DND-41 (cell line): ENCODE measurements around the gene SMIM23.

Source experiments
- EZH2 ChIP-seq: IDR thresholded peaks from 3 replicates; pipeline ENCODE4 v1.6.1; 2012; ENCODE audit warnings: borderline replicate concordance, low read depth, mild to moderate bottlenecking, moderate library complexity, low read length, inconsistent platforms; ENCODE audit not compliant: severe bottlenecking
- TF ChIP-seq, protein P1 (sequence below): IDR thresholded peaks from 2 replicates; pipeline ENCODE4 v1.5.1; 2012; ENCODE audit warnings: borderline replicate concordance, low read length, moderate library complexity, mild to moderate bottlenecking; ENCODE audit not compliant: poor library complexity, severe bottlenecking; ENCODE audit errors: extremely low read depth

DNA sequence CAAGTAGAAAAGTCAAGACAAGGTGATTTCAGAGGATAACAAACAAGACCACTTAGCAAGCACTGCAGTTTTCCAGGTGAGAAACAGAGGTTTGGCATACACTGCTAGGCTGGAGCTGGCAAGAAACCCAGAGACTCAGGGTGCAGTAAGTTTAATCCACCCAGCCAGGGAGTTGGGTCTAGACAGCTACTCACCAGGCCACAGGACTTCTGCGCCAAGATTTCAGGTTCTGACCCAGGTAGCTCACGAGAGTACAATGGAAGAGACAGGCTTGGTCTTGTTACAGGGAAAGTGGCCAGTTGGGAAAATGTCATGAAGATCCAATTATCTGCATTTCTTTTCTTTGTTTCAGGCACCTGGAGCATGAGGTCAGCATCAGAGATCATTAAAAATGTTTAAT is 9.8 kb downstream of the SMIM23 start:
- TF ChIP-seq, protein P1, sequence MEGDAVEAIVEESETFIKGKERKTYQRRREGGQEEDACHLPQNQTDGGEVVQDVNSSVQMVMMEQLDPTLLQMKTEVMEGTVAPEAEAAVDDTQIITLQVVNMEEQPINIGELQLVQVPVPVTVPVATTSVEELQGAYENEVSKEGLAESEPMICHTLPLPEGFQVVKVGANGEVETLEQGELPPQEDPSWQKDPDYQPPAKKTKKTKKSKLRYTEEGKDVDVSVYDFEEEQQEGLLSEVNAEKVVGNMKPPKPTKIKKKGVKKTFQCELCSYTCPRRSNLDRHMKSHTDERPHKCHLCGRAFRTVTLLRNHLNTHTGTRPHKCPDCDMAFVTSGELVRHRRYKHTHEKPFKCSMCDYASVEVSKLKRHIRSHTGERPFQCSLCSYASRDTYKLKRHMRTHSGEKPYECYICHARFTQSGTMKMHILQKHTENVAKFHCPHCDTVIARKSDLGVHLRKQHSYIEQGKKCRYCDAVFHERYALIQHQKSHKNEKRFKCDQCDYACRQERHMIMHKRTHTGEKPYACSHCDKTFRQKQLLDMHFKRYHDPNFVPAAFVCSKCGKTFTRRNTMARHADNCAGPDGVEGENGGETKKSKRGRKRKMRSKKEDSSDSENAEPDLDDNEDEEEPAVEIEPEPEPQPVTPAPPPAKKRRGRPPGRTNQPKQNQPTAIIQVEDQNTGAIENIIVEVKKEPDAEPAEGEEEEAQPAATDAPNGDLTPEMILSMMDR, result no peak
- no peak for TF ChIP-seq EZH2
